ENCODE results near the gene KDM2A.

DNA sequence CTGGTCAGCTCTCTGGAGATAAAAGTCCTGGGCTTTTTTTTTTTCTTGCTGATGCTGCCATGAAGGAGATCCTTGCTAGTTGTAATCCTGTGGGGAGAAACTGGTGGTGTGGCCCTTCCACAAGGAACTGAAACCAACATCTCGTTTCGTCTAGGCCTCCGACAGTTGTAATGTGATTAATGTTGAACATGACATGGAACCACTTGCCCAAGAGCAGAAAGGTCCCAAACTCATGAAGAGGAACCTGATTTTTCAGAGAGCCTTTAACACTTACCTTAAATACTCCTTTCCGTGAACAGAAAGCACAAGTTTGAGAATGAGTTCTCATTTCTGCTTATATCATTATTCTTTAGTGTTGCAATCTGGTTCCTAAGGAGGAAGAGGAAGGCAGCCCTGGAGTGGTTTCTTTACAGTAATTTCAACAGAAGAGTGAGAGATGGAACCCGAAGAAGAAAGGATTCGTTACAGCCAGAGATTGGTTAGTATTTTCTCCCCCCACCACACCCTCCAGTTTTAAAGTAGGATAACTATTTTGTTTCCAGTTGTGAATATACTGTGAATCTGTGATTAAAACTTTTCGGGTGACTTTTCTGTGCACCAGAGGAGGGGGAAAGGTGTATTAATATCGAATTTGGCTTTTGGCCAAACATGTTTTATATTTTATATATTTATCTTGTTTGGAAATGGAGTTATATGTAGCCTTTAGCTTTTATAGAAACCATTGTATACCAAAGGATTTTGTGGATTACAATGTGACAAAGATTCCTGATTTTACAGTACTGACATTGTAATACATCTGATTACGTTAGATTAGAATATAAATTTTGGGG, 2.0 kb downstream of the KDM2A start:
- TF ChIP-seq, protein P1, sequence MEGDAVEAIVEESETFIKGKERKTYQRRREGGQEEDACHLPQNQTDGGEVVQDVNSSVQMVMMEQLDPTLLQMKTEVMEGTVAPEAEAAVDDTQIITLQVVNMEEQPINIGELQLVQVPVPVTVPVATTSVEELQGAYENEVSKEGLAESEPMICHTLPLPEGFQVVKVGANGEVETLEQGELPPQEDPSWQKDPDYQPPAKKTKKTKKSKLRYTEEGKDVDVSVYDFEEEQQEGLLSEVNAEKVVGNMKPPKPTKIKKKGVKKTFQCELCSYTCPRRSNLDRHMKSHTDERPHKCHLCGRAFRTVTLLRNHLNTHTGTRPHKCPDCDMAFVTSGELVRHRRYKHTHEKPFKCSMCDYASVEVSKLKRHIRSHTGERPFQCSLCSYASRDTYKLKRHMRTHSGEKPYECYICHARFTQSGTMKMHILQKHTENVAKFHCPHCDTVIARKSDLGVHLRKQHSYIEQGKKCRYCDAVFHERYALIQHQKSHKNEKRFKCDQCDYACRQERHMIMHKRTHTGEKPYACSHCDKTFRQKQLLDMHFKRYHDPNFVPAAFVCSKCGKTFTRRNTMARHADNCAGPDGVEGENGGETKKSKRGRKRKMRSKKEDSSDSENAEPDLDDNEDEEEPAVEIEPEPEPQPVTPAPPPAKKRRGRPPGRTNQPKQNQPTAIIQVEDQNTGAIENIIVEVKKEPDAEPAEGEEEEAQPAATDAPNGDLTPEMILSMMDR (IDR thresholded peaks at IDR 0.05; ENCODE audit: insufficient read depth, low read depth, low read length) = no peak
- TF ChIP-seq EZH2 (IDR thresholded peaks at IDR 0.05; ENCODE audit: insufficient read depth, low read length) = no peak

All from astrocyte (in vitro differentiated cells and primary cell).